ENCODE results near the gene IL16. TPM values are rescaled to one million over a fixed set of nuclear protein-coding genes. Genes with fewer than 3 reads are reported as not detected.
"Not testable (repeated sequence)": the region's sequence is repeated elsewhere in the genome, so short reads cannot be mapped to it uniquely, and the experiment has no call there.

Gene IL16
- total RNA-seq, 4 donors from 2014 or later = 9.7 to 15.2 (median 10.9) TPM

GRCh38 chr15:81329446-81329845 is 132.8 kb downstream of the IL16 start:
- TF ChIP-seq POLR2A (IDR thresholded peaks at IDR 0.05) = no peak
- TF ChIP-seq CTCF (IDR thresholded peaks at IDR 0.05) = no peak
- intact Hi-C loops (cut with DNase I; ENCODE audit: low total_unique reads) = no loop called here
- no peak for DNase-seq (ENCODE audit: low spot score in 2 of 2)
- 97% methylated on average over 2 of the region's 2 CpGs for WGBS, 2 donors
- no peak overlapping the region for H3K4me3 ChIP-seq (ENCODE audit: low read depth, poor library complexity, severe bottlenecking)

- no peak overlapping the region for H3K4me3 ChIP-seq (ENCODE audit: low read depth, poor library complexity, severe bottlenecking)
- DNase-seq (ENCODE audit: low spot score in 2 of 2) = no peak
- 89 to 96% methylated on average over 5 of the region's 5 CpGs for WGBS, 2 donors
- TF ChIP-seq CTCF (IDR thresholded peaks at IDR 0.05) (no peak), POLR2A (IDR thresholded peaks at IDR 0.05) (no peak)
- intact Hi-C loops (cut with DNase I; ENCODE audit: low total_unique reads) = no loop called here
Measured at GRCh38 chr15:81330366-81331090, 133.8 kb downstream of the IL16 start.

GRCh38 chr15:81331141-81331540 is 134.5 kb downstream of the IL16 start:
- DNase-seq (ENCODE audit: low spot score in 2 of 2); intact Hi-C loops (cut with DNase I; ENCODE audit: low total_unique reads); H3K4me3 ChIP-seq (ENCODE audit: low read depth, poor library complexity, severe bottlenecking): not testable (repeated sequence)
- 80 to 86% methylated on average over 9 of the region's 9 CpGs for WGBS, 2 donors

GRCh38 chr15:81331600-81331999 is 134.9 kb downstream of the IL16 start:
- TF ChIP-seq POLR2A (IDR thresholded peaks at IDR 0.05) (no peak), CTCF (IDR thresholded peaks at IDR 0.05) (no peak)
- no peak overlapping the region for H3K4me3 ChIP-seq (ENCODE audit: low read depth, poor library complexity, severe bottlenecking)
- intact Hi-C loops (cut with DNase I; ENCODE audit: low total_unique reads) = no loop called here
- DNase-seq (ENCODE audit: low spot score in 2 of 2) = no peak
- 91 to 93% methylated on average over 15 of the region's 15 CpGs for WGBS, 2 donors

GRCh38 chr15:81332326-81332725 is 135.6 kb downstream of the IL16 start:
- no peak overlapping the region for H3K4me3 ChIP-seq (ENCODE audit: low read depth, poor library complexity, severe bottlenecking)
- no peak for DNase-seq (ENCODE audit: low spot score in 2 of 2)
- 96 to 99% methylated on average over 11 to 12 of the region's 12 CpGs for WGBS, 2 donors
- no peak for TF ChIP-seq POLR2A (IDR thresholded peaks at IDR 0.05)
- no peak for TF ChIP-seq CTCF (IDR thresholded peaks at IDR 0.05)
- intact Hi-C loops (cut with DNase I; ENCODE audit: low total_unique reads) = no loop called here

GRCh38 chr15:81333363-81333762 is 136.7 kb downstream of the IL16 start:
- no peak for DNase-seq (ENCODE audit: low spot score in 2 of 2)
- intact Hi-C loops (cut with DNase I; ENCODE audit: low total_unique reads) = no loop called here
- TF ChIP-seq CTCF (IDR thresholded peaks at IDR 0.05) (no peak), POLR2A (IDR thresholded peaks at IDR 0.05) (no peak)
- WGBS, 2 donors = 98 to 100% methylated on average over 3 of the region's 3 CpGs
- no peak overlapping the region for H3K4me3 ChIP-seq (ENCODE audit: low read depth, poor library complexity, severe bottlenecking)
